ENCODE measurements around the gene SLC37A1. TPM values are rescaled to one million over a fixed set of nuclear protein-coding genes. Genes with fewer than 3 reads are reported as not detected.

SLC37A1 gene
- total RNA-seq, 1 experiment from 2014 or later = 37.7 TPM

DNA sequence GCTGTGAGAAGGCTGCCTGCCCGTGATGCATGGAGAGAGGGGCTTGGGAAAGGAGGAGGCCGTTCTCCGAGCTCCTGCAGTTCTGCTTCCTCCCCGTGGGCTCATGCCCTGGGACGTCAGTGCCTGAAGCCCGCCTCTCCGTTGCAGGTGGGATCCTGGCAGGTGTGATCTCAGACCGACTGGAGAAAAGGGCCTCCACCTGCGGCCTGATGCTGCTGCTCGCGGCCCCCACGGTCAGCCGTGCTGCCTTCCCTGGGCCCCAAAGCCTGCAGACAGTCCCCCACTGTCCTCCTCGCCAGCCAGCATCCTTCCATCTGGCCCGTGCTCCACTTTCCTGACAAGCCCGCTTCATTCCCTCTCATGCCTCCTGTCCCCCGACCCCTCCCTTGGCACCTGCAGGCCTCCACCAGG is 50.9 kb downstream of the SLC37A1 start:
- Histone ChIP-seq H3K56ac (ENCODE audit: insufficient read length, low read depth, low read length) (no peak overlapping the region), H4K5ac (ENCODE audit: insufficient read length, low read depth, low read length) (no peak overlapping the region), H4K8ac (replicated peaks; ENCODE audit: insufficient read length, low read depth, low read length) (no peak overlapping the region), H3K4me2 (ENCODE audit: insufficient read depth, insufficient read length, low read length) (no peak overlapping the region), H3K79me1 (ENCODE audit: insufficient read depth, low read depth, low read length, poor library complexity, severe bottlenecking) (no peaks in the 10 kb centered on the region), H2BK15ac (ENCODE audit: low read depth, low read length) (no peak overlapping the region), H4K91ac (ENCODE audit: insufficient read length, low read depth, low read length) (no peak overlapping the region), H3K27me3 (ENCODE audit: insufficient read depth, low read length) (no peaks in the 10 kb centered on the region), H3K4me1 (ENCODE audit: insufficient read depth, low read length) (no peaks in the 10 kb centered on the region), H2BK20ac (ENCODE audit: low read depth, low read length, poor library complexity, severe bottlenecking) (no peak overlapping the region), H3K18ac (ENCODE audit: insufficient read length, low read depth, low read length) (no peak overlapping the region), H2BK5ac (ENCODE audit: insufficient read length, low read length) (no peak overlapping the region), H3K14ac (ENCODE audit: insufficient read depth, low read length) (no peak overlapping the region), H3T11ph (ENCODE audit: low read length) (no peak overlapping the region), H3K23ac (ENCODE audit: insufficient read length, low read depth, low read length) (no peak overlapping the region), H3K79me2 (ENCODE audit: insufficient read depth, low read length) (no peaks in the 10 kb centered on the region), H2AFZ (ENCODE audit: low read length) (no peak overlapping the region), H3K23me2 (ENCODE audit: insufficient read length, low read depth, low read length, poor library complexity, severe bottlenecking) (no peaks in the 10 kb centered on the region), H2BK12ac (ENCODE audit: insufficient read length, low read depth, low read length) (no peak overlapping the region), H3K9me3 (ENCODE audit: control insufficient read depth, low read depth, low read length) (no peaks in the 10 kb centered on the region), H2BK120ac (ENCODE audit: low read depth, low read length, poor library complexity, severe bottlenecking) (no peak overlapping the region), H3K9ac (ENCODE audit: extremely low read depth, insufficient read length, low read length) (no peak overlapping the region), H3K27ac (ENCODE audit: insufficient read length, low read depth, low read length) (no peak overlapping the region), H3K4ac (ENCODE audit: low read depth, low read length) (no peak overlapping the region), H2AK5ac (ENCODE audit: insufficient read length, low read length) (no peak overlapping the region), H4K20me1 (ENCODE audit: control insufficient read depth, insufficient read depth, insufficient read length) (no peaks in the 10 kb centered on the region)
- Mint-ChIP-seq H3K27ac (peak overlapping the region in 1 of 3 experiments; percentile 59; a peak in 1 of 7 replicates), H3K27me3 (ENCODE audit: low read depth) (no peaks in the 10 kb centered on the region), H3K36me3 (ENCODE audit: insufficient read depth in 1 of 3, low read depth in 3 of 3) (peaks cover 0 to 81% (median 53%) of the 10 kb centered on the region in 3 experiments; a peak in 5 of 7 replicates), H3K4me1 (peaks cover 0 to 5% of the 10 kb centered on the region in 2 experiments; a peak in 2 of 4 replicates), H3K9me3 (no peaks in the 10 kb centered on the region), H3K4me3 (no peak overlapping the region)
- DNase-seq = no peak
- no CpG with 5 or more reads among the region's 17 CpGs for WGBS (ENCODE audit: extremely low coverage, insufficient read length, low lambda C conversion rate)
- TF ChIP-seq, protein P1, sequence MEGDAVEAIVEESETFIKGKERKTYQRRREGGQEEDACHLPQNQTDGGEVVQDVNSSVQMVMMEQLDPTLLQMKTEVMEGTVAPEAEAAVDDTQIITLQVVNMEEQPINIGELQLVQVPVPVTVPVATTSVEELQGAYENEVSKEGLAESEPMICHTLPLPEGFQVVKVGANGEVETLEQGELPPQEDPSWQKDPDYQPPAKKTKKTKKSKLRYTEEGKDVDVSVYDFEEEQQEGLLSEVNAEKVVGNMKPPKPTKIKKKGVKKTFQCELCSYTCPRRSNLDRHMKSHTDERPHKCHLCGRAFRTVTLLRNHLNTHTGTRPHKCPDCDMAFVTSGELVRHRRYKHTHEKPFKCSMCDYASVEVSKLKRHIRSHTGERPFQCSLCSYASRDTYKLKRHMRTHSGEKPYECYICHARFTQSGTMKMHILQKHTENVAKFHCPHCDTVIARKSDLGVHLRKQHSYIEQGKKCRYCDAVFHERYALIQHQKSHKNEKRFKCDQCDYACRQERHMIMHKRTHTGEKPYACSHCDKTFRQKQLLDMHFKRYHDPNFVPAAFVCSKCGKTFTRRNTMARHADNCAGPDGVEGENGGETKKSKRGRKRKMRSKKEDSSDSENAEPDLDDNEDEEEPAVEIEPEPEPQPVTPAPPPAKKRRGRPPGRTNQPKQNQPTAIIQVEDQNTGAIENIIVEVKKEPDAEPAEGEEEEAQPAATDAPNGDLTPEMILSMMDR (conservative IDR thresholded peaks at IDR 0.05) = no peak
